GM10266 (cell line): ENCODE measurements around the gene WDSUB1.

ENCODE experiments used
- DNase-seq: peaks from one replicate; pipeline ENCODE4 v3.0.0; 2012; ENCODE audit errors: extremely low spot score
- TF ChIP-seq, protein P1 (sequence below): IDR thresholded peaks from 2 replicates; pipeline ENCODE4 v1.5.1; 2012; ENCODE audit warnings: mild to moderate bottlenecking, low read depth; ENCODE audit not compliant: control insufficient read depth, insufficient read depth; ENCODE audit errors: missing control alignments

WDSUB1 gene

DNA sequence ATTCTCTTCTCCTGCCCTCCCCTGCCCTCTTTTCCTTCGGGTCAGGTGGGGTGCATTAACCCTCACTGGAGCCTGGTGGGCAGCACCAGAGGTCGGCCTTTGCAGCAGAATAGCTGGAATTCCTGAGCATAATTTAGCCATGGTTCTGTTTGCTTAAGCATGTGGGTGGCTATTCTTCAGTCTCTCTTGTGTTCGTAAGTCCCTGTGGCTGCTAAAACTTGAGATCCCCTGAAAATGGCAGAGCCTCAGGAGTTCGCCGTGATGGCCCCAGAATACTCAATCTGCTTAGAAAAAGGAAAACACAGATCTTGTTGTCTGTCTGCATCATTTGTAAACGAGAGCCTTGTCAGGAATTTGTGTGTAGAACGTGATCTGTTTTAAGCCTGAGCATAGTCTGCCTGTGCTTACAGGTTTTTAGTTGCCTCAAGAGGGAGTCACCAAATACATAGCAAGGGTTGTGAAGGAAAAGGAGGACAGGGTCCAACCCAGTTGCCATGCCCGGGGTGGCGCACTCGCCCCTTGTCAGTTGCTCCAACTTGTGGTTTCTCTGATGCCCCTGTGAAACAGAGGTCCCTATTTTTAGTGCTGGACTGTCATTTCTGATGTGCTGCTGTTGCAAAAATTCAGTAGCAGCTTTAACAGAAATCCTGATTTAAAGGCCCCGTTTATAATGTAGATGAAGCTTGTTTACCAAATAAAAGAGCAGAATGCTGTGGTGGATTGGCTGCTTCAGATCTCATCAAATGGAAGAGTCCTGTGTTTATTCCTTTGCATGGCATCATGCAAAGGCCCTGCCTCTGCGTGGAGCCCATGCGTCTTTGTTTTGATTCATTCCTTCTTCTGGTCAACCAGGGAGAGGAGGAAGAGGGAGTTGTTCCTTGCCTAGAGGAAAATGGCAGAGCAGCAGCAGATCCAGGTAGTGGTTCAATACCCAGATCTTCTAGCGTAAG is 74.8 kb downstream of the WDSUB1 start:
- no peak for DNase-seq
- TF ChIP-seq, protein P1, sequence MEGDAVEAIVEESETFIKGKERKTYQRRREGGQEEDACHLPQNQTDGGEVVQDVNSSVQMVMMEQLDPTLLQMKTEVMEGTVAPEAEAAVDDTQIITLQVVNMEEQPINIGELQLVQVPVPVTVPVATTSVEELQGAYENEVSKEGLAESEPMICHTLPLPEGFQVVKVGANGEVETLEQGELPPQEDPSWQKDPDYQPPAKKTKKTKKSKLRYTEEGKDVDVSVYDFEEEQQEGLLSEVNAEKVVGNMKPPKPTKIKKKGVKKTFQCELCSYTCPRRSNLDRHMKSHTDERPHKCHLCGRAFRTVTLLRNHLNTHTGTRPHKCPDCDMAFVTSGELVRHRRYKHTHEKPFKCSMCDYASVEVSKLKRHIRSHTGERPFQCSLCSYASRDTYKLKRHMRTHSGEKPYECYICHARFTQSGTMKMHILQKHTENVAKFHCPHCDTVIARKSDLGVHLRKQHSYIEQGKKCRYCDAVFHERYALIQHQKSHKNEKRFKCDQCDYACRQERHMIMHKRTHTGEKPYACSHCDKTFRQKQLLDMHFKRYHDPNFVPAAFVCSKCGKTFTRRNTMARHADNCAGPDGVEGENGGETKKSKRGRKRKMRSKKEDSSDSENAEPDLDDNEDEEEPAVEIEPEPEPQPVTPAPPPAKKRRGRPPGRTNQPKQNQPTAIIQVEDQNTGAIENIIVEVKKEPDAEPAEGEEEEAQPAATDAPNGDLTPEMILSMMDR = no peak

DNA sequence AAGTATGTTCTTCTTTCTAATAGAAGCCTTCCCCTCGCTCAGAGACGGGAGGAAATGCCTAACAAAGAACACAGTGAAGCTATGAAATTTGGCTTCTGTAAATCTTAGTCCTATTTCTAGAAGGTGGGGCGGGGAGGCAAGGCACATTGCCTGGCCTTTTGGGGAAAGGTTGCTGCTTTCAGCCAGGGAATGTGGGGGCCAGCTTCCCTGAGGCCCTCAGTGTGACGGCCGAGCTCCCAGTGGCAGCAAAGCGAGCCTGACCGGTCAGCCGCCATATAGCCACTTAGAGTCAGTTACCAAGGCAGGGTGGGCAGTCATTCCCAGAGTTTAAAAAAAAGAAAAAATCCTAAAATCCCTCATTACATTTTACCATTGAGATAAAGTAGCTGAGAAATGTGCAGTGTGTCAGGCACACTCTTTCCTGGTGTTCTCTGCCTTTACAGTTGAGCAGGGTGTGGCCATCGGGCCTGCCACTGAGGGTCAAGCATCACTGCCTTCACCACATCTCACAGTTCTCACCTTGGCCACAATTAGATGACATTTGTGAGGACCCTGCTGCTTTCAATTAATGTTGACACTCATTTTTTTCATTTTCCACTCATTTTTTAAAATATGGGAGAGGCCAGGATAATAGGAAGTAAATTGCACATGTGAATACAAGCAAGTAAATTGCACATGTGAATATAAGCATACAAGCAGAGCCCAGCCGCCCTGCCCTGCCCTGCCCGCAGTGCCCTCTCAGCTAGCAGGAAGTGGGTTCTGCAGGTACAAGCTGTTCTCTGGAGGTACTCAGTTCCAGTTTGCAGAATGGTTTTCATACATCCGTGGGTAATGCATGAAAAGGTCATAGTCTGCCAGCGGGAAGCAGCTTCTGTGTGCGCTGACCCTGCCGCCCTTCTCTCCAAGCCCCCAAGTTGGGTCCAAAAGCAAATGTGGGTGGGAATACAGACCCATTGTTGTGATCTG is 76.9 kb downstream of the WDSUB1 start:
- DNase-seq = no peak

DNA sequence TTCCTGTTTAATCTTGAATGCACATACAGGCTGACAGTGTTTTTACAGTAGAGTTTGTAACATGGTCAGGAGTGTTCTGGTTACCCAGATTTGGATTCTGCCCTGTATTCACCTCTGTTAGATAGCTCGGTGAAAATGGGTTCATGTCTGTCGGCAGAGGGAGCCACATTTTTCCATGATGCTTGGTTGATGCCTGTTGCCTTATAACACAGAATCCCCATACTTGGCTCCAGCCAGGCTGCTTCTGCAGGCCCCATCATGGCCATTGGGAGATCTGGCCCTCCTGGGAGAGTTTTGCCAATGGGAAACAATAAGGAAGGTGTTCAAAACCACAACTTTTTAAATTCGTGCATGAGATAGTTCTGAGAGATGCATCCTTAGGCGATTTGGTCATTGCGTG is 78.1 kb downstream of the WDSUB1 start:
- TF ChIP-seq, protein P1 = no peak
- DNase-seq = no peak

More for the DNA sequence above, 76.9 kb downstream of the WDSUB1 start:
- TF ChIP-seq, protein P1 = no peak

- no peak for DNase-seq
- TF ChIP-seq, protein P1 = no peak
These were observed 79.6 kb downstream of the WDSUB1 start for GRCh38 chr2:159206736-159207380.

GRCh38 chr2:159204381-159205144 is 81.9 kb downstream of the WDSUB1 start:
- TF ChIP-seq, protein P1 = no peak
- no peak for DNase-seq

GRCh38 chr2:159202568-159203071 is 83.9 kb downstream of the WDSUB1 start:
- TF ChIP-seq, protein P1 = no peak
- no peak for DNase-seq
